Mesendoderm (in vitro differentiated cells): ENCODE results near the gene CCDC9B.

ENCODE experiments used
- DNase-seq: peaks from one replicate; pipeline ENCODE4 v3.0.0; 2013
- H2AK5ac ChIP-seq: 2 replicates; pipeline ENCODE4 v1.6.1; 2013; ENCODE audit warnings: low read length, inconsistent platforms
- H2BK120ac ChIP-seq: 2 replicates; pipeline ENCODE4 v1.6.1; 2013; ENCODE audit warnings: low read depth, mild to moderate bottlenecking, low read length, moderate library complexity, mixed read lengths
- H2BK15ac ChIP-seq: replicated peaks from 2 replicates; pipeline ENCODE4 v1.6.1; 2013; ENCODE audit warnings: low read depth, mild to moderate bottlenecking, moderate library complexity
- H2BK5ac ChIP-seq: 2 replicates; pipeline ENCODE4 v1.6.1; 2013; ENCODE audit warnings: low read length, inconsistent platforms
- H3K18ac ChIP-seq: 2 replicates; pipeline ENCODE4 v1.6.1; 2013; ENCODE audit warnings: mild to moderate bottlenecking, low read length, mixed read lengths
- H3K23ac ChIP-seq: one replicate; pipeline ENCODE4 v1.6.1; 2013; ENCODE audit warnings: low read length
- H3K27ac ChIP-seq: 2 replicates; pipeline ENCODE4 v1.5.1; 2013; ENCODE audit warnings: low read depth, mild to moderate bottlenecking, inconsistent platforms, low read length, moderate library complexity
- H3K27me3 ChIP-seq: 2 replicates; pipeline ENCODE4 v1.6.1; 2013; ENCODE audit warnings: low read length, control low read depth, mild to moderate bottlenecking, inconsistent platforms; ENCODE audit not compliant: insufficient read depth, poor library complexity
- H3K36me3 ChIP-seq: 2 replicates; pipeline ENCODE4 v1.6.1; 2013; ENCODE audit warnings: low read length, inconsistent platforms; ENCODE audit not compliant: control insufficient read depth, insufficient read depth
- H3K4ac ChIP-seq: one replicate; pipeline ENCODE4 v1.6.1; 2013; ENCODE audit warnings: low read depth, mild to moderate bottlenecking, low read length, moderate library complexity
- H3K4me1 ChIP-seq: 2 replicates; pipeline ENCODE4 v1.6.1; 2013; ENCODE audit warnings: low read depth, low read length, inconsistent platforms; ENCODE audit not compliant: control insufficient read depth
- H3K4me2 ChIP-seq: 2 replicates; pipeline ENCODE4 v1.6.1; 2013; ENCODE audit warnings: low read length
- H3K4me3 ChIP-seq: 2 replicates; pipeline ENCODE4 v1.5.1; 2013; ENCODE audit warnings: mild to moderate bottlenecking, low read length
- H3K56ac ChIP-seq: one replicate; pipeline ENCODE4 v1.6.1; 2013; ENCODE audit warnings: low read length
- H3K79me1 ChIP-seq: 2 replicates; pipeline ENCODE4 v1.6.1; 2013; ENCODE audit warnings: low read length, inconsistent platforms
- H3K79me2 ChIP-seq: 2 replicates; pipeline ENCODE4 v1.6.1; 2013; ENCODE audit warnings: mild to moderate bottlenecking, low read length; ENCODE audit not compliant: control insufficient read depth, insufficient read depth
- H3K9ac ChIP-seq: 2 replicates; pipeline ENCODE4 v1.6.1; 2013; ENCODE audit warnings: low read length, inconsistent platforms
- H4K5ac ChIP-seq: one replicate; pipeline ENCODE4 v1.6.1; 2013; ENCODE audit warnings: low read length
- H4K8ac ChIP-seq: one replicate; pipeline ENCODE4 v1.6.1; 2013; ENCODE audit warnings: low read depth, mild to moderate bottlenecking, control low read depth, low read length, moderate library complexity
- WGBS: extraction: QIAGEN DNeasy Blood & Tissue Kit; methylation state at CpG from one replicate; pipeline ENCODE4 v1.1.7; 2013; ENCODE audit warnings: low lambda C conversion rate, missing lambda C conversion rate; ENCODE audit not compliant: insufficient coverage; ENCODE audit errors: extremely low coverage; 5-methylcytosine and 5-hydroxymethylcytosine counted together

Gene CCDC9B

DNA sequence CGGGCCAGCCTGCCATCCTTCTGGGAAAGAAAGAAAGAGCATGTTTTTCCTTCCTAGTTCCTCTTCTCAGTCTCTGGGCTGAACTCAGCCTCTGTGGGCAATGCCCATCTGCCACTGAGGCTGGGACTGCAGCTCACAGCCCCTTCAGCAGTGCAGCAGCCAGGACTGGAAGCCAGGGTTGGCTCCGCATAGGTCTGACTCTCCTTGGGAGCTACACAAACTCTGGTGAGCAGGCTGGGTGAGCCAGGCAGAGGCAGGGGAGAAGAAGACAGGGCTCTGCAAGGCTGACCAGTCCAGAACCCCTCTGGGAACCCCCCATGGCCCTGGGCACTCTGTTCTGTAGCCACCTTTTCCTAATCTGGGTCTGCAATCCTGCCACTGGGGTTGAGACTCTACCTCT lies 20.9 kb upstream of the CCDC9B start:
- Histone ChIP-seq H4K5ac (no peak overlapping the region), H3K9ac (no peak overlapping the region), H3K23ac (no peak overlapping the region), H3K4me2 (no peak overlapping the region), H4K8ac (no peak overlapping the region), H3K27me3 (no peaks in the 10 kb centered on the region), H2AK5ac (no peak overlapping the region), H3K4ac (no peak overlapping the region), H3K18ac (no peak overlapping the region), H2BK5ac (no peak overlapping the region), H3K36me3 (no peaks in the 10 kb centered on the region), H3K27ac (no peak overlapping the region), H3K4me1 (peaks cover 4% of the 10 kb centered on the region), H3K56ac (no peak overlapping the region), H2BK15ac (no peak overlapping the region), H3K79me1 (no peaks in the 10 kb centered on the region), H2BK120ac (no peak overlapping the region), H3K4me3 (no peak overlapping the region), H3K79me2 (no peaks in the 10 kb centered on the region)
- WGBS = no CpG with 5 or more reads among the region's 2 CpGs
- no peak for DNase-seq

DNA sequence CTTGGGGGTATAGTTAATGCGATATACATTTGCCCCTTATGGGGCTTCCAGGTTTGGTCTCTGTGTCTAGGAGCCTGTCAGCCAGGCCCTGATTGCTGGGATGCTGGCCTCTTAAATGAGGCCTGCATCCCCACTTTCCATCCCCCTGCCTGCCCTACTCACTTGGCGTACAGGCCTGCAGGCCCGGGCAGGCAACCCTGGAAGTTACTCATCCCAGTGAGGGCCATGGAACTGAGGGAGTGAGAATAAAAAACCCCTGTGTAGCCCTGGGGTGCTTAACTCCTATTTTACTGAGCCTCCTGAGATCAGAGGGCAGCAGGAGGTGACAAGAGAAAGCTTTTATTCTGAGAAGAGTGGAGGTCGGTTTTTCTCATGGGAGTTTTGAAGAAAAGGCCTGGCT lies 19.3 kb upstream of the CCDC9B start:
- no peak overlapping the region for H3K23ac ChIP-seq
- no peak overlapping the region for H3K4me3 ChIP-seq

DNA sequence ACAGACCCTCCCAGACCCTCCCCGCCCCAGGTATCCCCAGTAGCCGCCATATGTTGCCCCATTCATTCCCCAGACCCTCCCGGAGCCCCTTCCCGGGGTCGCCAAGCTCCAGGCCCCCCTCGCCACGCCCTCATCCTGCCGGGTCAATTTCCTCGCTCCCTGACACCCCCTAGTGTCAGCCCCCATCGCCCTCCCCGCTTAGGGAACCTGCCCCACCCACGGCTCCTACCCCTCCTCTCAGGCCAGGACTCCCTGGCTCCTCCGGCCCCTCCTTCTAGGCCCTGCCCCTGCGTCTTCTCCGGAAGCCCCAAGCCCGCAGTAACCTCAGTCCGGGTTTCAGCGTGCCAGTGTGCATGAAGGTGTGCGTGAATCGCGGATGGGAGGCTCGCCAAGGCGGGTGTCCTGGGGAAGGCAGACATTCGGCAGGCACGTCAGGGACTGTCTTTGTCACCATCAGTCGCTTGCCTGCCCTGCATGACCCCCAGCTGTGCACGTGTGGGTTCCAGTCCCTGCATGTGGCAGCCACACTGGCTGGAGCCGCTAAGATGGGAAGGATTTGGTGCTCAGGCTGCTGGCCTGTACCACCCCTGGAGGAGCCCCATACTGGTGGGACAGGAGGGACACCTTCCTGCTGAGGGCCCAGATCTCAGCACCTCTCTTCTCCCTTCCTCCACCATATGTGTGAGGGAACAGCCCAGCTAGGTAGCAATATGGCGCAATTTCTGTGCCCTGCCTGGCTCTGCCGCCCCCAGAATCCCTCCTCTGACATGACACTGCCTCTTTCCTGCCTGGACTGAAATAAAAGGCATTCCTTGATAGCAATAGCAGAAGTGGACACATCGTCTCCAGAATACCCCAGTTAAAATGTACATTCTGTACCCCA lies 18.0 kb upstream of the CCDC9B start:
- Histone ChIP-seq H3K4ac (no peak overlapping the region), H3K56ac (peak overlapping the region; percentile 81), H2BK120ac (no peak overlapping the region), H2BK15ac (no peak overlapping the region), H3K9ac (peak overlapping the region; percentile 54), H3K23ac (peak overlapping the region; percentile 94), H3K4me2 (peak overlapping the region; percentile 61), H3K79me1 (no peaks in the 10 kb centered on the region), H3K79me2 (no peaks in the 10 kb centered on the region), H3K27ac (no peak overlapping the region), H4K5ac (no peak overlapping the region), H3K27me3 (no peaks in the 10 kb centered on the region), H4K8ac (no peak overlapping the region), H3K36me3 (no peaks in the 10 kb centered on the region), H2AK5ac (no peak overlapping the region), H3K18ac (no peak overlapping the region), H3K4me1 (peaks cover 8% of the 10 kb centered on the region), H3K4me3 (peak overlapping the region; percentile 35), H2BK5ac (no peak overlapping the region)
- peak; percentile 51 for DNase-seq
- no CpG with 5 or more reads among the region's 31 CpGs for WGBS

More for the DNA sequence above, 19.3 kb upstream of the CCDC9B start:
- Histone ChIP-seq H3K56ac (no peak overlapping the region), H2BK5ac (no peak overlapping the region), H4K8ac (no peak overlapping the region), H3K9ac (no peak overlapping the region), H3K79me1 (no peaks in the 10 kb centered on the region), H3K27ac (no peak overlapping the region), H3K79me2 (no peaks in the 10 kb centered on the region), H3K36me3 (no peaks in the 10 kb centered on the region), H2BK15ac (no peak overlapping the region), H3K4me2 (no peak overlapping the region), H2AK5ac (no peak overlapping the region), H4K5ac (no peak overlapping the region), H3K27me3 (no peaks in the 10 kb centered on the region), H3K4ac (no peak overlapping the region), H3K18ac (no peak overlapping the region), H2BK120ac (no peak overlapping the region), H3K4me1 (peaks cover 4% of the 10 kb centered on the region)
- no CpG with 5 or more reads among the region's 4 CpGs for WGBS
- no peak for DNase-seq

DNA sequence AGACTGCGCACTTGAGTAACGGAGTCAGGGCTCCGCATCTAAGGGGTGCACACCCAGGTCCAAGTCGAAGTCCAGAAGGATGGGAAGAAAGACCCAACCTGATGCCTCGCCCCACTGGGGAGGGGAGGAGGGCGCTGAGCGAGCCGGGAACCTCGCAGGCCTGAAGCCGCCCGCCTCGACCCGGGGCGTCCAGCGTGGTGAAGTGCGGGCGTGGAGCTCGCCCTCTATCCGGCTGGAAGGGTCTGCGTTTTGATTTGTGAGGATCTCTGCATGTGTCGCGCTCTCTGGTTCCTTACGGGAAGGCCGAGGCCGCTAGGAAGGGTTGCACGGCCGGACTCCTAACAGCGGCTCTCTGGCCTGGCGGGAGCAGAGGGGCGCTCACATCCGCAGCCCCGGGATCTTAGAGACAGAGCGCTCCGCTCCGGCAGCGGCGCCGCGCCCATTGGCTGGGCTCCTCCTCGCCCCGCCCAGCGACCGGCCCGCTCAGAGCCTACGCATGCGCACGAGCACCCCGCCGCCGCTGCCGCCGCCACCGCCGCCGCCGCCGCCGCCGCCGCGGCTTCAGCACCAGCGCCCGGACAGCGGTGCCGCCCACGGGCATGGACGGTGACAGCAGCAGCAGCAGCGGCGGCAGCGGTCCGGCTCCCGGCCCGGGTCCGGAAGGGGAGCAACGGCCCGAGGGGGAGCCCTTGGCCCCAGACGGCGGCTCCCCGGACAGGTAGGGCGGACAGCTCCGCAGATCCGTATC lies 17.2 kb upstream of the CCDC9B start, which contains the start of gene DISP2:
Gene DISP2 (plus strand): TSS at position 497 of the 748 bp plus-strand sequence. CDS start 103 bp downstream, at position 600.
- no peak within 1 kb of the TSS for H3K18ac ChIP-seq
- H3K4me2 ChIP-seq = peak within 1 kb of the TSS; percentile 97
- WGBS = no CpG with 5 or more reads among the region's 82 CpGs
- peak within 1 kb of the TSS; percentile 88 for H3K56ac ChIP-seq
- H3K4me3 ChIP-seq = peak within 1 kb of the TSS; percentile 46
- no peak within 1 kb of the TSS for H2BK120ac ChIP-seq
- no peak within 1 kb of the TSS for H4K5ac ChIP-seq
- peaks cover 8% of the 10 kb centered on the region for H3K4me1 ChIP-seq
- no peaks in the 10 kb centered on the region for H3K79me2 ChIP-seq
- no peak within 1 kb of the TSS for H2AK5ac ChIP-seq
- no peaks in the 10 kb centered on the region for H3K79me1 ChIP-seq
- no peaks in the 10 kb centered on the region for H3K27me3 ChIP-seq
- no peaks in the 10 kb centered on the region for H3K36me3 ChIP-seq
- peak within 1 kb of the TSS; percentile 94 for H3K23ac ChIP-seq
- H3K4ac ChIP-seq = no peak within 1 kb of the TSS
- peak within 1 kb of the TSS; percentile 78 for H3K9ac ChIP-seq
- no peak within 1 kb of the TSS for H2BK15ac ChIP-seq
- no peak within 1 kb of the TSS for H2BK5ac ChIP-seq
- no peak within 1 kb of the TSS for H3K27ac ChIP-seq
- peak; percentile 87 for DNase-seq
- H4K8ac ChIP-seq = no peak within 1 kb of the TSS

DNA sequence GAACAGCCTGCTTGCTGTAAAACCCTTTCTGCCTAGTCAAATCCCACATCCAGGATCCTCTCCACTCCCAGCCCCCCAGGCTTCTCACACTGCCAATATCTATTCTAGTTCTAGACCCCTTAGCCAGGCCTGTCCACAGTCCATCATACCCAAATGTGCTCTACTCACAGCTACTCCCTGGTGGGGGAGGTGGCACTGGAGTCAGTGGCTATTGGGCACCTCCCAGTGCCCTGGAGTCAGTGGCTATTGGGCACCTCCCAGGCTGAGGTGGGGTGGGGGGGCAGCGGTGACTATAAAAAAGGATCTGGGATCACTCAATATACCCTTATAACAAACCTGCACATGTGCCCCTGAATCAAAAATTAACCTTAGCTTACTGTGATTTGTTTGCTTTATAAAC lies 16.5 kb upstream of the CCDC9B start:
- no peak overlapping the region for H3K56ac ChIP-seq

More for the DNA sequence above, 16.5 kb upstream of the CCDC9B start:
- H3K79me2 ChIP-seq = no peaks in the 10 kb centered on the region
- no peak for DNase-seq
- no peak overlapping the region for H3K4me2 ChIP-seq
- no peaks in the 10 kb centered on the region for H3K27me3 ChIP-seq
- no peaks in the 10 kb centered on the region for H3K79me1 ChIP-seq
- no peak overlapping the region for H3K4ac ChIP-seq
- H3K9ac ChIP-seq = no peak overlapping the region
- no peak overlapping the region for H3K18ac ChIP-seq
- H2BK120ac ChIP-seq = no peak overlapping the region
- no CpG with 5 or more reads among the region's 1 CpG for WGBS
- H4K5ac ChIP-seq = no peak overlapping the region
- no peak overlapping the region for H3K23ac ChIP-seq
- H3K36me3 ChIP-seq = no peaks in the 10 kb centered on the region
- no peak overlapping the region for H2AK5ac ChIP-seq
- no peak overlapping the region for H3K27ac ChIP-seq
- no peak overlapping the region for H2BK15ac ChIP-seq
- peaks cover 8% of the 10 kb centered on the region for H3K4me1 ChIP-seq
- H2BK5ac ChIP-seq = no peak overlapping the region
- H3K4me3 ChIP-seq = no peak overlapping the region
- no peak overlapping the region for H4K8ac ChIP-seq
